ENCODE results near the gene UBTD1. TPM values are rescaled to one million over a fixed set of nuclear protein-coding genes. Genes with fewer than 3 reads are reported as not detected.

UBTD1 gene
- total RNA-seq, 6 experiments from 2014 or later = 5.4 to 8.8 (median 7.0) TPM

DNA sequence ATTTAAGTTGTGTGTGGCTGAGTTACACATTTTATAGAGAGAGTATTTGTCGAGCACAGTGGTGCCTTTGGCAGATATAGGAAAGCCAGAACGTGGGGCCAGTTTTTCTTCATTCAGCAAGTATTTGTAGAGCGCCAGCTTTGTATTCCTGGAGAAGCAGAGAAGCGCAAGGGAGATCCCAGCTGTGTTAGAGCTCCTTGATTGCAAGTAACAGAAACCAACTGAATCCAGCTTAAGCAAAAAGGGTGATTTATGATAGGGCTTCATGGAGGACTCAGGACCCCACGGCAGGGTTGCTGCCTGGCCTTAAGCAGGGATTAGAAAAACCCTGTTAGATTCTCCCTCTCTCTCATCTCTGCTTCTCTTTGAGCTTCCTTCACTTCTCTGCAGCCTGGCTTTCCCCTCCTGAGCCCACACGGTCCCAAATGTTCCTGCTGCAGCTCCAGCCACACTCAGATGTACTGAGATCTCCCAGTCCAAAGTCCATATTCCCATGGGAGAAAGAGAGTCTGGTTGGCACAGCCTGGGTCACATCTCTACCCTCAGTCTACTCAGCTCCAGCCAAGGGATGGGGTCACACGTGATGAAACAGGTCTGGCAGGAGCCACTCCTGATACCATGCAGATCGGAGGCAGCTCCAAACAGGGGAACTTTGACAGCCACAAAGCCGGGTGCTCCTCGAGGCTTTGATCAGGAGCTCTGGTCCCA lies 16.7 kb downstream of the UBTD1 start:
- no peak for TF ChIP-seq POLR2A (IDR thresholded peaks at IDR 0.05)
- no peak for TF ChIP-seq CTCF (IDR thresholded peaks at IDR 0.05)
- Histone ChIP-seq H3K4me3 (no peak overlapping the region), H3K4me1 (peaks cover 0 to 14% (median 2%) of the 10 kb centered on the region in 4 donors), H3K9me3 (no peaks in the 10 kb centered on the region), H3K36me3 (no peaks in the 10 kb centered on the region), H3K27ac (no peak overlapping the region), H3K27me3 (no peaks in the 10 kb centered on the region)
- ATAC-seq (peak; percentile 88 to 95 (median 92)), DNase-seq (peak; percentile 43 to 86 (median 76))
- 66% methylated on average over 4 of the region's 10 CpGs for WGBS (ENCODE audit: insufficient coverage, low coverage, low lambda C conversion rate, missing lambda C conversion rate)
- intact Hi-C loops (cut with DNase I) = no loop called here

GRCh38 chr10:97517096-97517750 lies 18.5 kb downstream of the UBTD1 start:
- H3K9me3 ChIP-seq = no peaks in the 10 kb centered on the region
- H3K4me3 ChIP-seq = no peak overlapping the region
- ATAC-seq = no peak
- no peaks in the 10 kb centered on the region for H3K27me3 ChIP-seq
- 85% methylated on average over 4 of the region's 15 CpGs for WGBS (ENCODE audit: insufficient coverage, low coverage, low lambda C conversion rate, missing lambda C conversion rate)
- H3K27ac ChIP-seq = no peak overlapping the region
- H3K36me3 ChIP-seq = no peaks in the 10 kb centered on the region
- no peak for TF ChIP-seq CTCF (IDR thresholded peaks at IDR 0.05)
- no peak for TF ChIP-seq POLR2A (IDR thresholded peaks at IDR 0.05)
- peaks cover 0 to 11% (median 2%) of the 10 kb centered on the region in 4 donors for H3K4me1 ChIP-seq
- no peak for DNase-seq
- intact Hi-C loops (cut with DNase I) = no loop called here

DNA sequence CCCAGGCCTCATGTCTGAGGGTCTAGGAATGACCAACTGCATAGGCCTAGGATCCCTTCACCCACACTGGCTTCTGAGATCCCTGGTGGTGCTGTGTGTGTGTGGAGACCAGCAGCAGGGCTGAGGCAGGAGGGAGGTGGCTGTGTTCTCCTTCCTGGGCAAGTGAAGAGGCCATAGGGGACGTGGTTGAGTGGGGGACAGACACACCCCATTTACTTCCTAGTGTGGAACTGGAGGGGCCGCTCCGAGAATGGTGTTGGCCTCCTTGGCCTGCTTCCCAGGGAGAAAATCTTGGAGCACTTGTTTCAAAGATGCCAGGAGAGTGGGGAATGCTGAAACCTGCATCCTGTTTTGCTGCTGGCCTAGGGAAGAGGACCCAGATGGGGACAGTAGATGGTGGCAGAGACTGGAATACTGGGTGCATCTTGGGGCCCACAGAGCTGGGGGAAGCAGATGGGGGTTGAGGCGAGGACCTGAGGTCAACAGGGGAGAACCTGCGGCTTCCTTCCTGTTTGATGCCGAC lies 19.1 kb downstream of the UBTD1 start:
- no CpG with 5 or more reads among the region's 6 CpGs for WGBS (ENCODE audit: insufficient coverage, low coverage, low lambda C conversion rate, missing lambda C conversion rate)
- Histone ChIP-seq H3K4me3 (no peak overlapping the region), H3K4me1 (peaks cover 0 to 10% (median 2%) of the 10 kb centered on the region in 4 donors), H3K27me3 (no peaks in the 10 kb centered on the region), H3K9me3 (no peaks in the 10 kb centered on the region), H3K36me3 (no peaks in the 10 kb centered on the region), H3K27ac (no peak overlapping the region)
- intact Hi-C loops (cut with DNase I) = no loop called here
- no peak for TF ChIP-seq CTCF (IDR thresholded peaks at IDR 0.05)
- no peak for TF ChIP-seq POLR2A (IDR thresholded peaks at IDR 0.05)
- DNase-seq (no peak), ATAC-seq (no peak)

GRCh38 chr10:97518301-97519043 lies 19.7 kb downstream of the UBTD1 start:
- intact Hi-C loops (cut with DNase I) = no loop called here
- Histone ChIP-seq H3K27ac (no peak overlapping the region), H3K27me3 (no peaks in the 10 kb centered on the region), H3K4me1 (peaks cover 0 to 10% (median 2%) of the 10 kb centered on the region in 4 donors), H3K9me3 (no peaks in the 10 kb centered on the region), H3K4me3 (no peak overlapping the region), H3K36me3 (no peaks in the 10 kb centered on the region)
- 37% methylated on average over 6 of the region's 10 CpGs for WGBS (ENCODE audit: insufficient coverage, low coverage, low lambda C conversion rate, missing lambda C conversion rate)
- TF ChIP-seq POLR2A (IDR thresholded peaks at IDR 0.05) (no peak), CTCF (IDR thresholded peaks at IDR 0.05) (no peak)
- no peak for DNase-seq
- peak in 1 of 4 donors; percentile 10 for ATAC-seq
